SK-N-SH (cell line): ENCODE results near the gene GPR17. TPM values are rescaled to one million over a fixed set of nuclear protein-coding genes. Genes with fewer than 3 reads are reported as not detected.

Source experiments
- CTCF ChIA-PET: fragments of 300-600, 350-600 bp; formaldehyde crosslinking; extraction: SDS; loops from one replicate; lab custom pipeline; 2021; lab: Yijun Ruan, JAX
- POLR2A ChIA-PET: fragments of 350-600 bp; sonication (Branson Sonifier 250); formaldehyde crosslinking; extraction: SDS; loops from one replicate; lab custom pipeline; 2020; ENCODE audit warnings: antibody characterized with exemption, inconsistent platforms; lab: Yijun Ruan, JAX
- DNase-seq: peaks from one replicate; pipeline ENCODE4 v3.0.0; 2012
- H2AFZ ChIP-seq: fragments of 200-600 bp; sonication (generic); 2 replicates; pipeline ENCODE4 v1.8.1; 2016; ENCODE audit warnings: antibody characterized with exemption, mild to moderate bottlenecking, low read depth
- H3F3A ChIP-seq: fragments of 200-600 bp; sonication (generic); replicated peaks from 2 replicates; pipeline ENCODE3; 2016; ENCODE audit warnings: antibody characterized with exemption, mild to moderate bottlenecking; ENCODE audit not compliant: insufficient read depth
- H3K27ac ChIP-seq, 2 experiments: fragments of 200-500 bp in 1 of 2; fragments of 200-600 bp in 1 of 2; sonication (Bioruptor generic) in 1 of 2; sonication (generic), shearing (Covaris generic) in 1 of 2; 2 replicates each; pipeline versions ENCODE4 v1.5.1 to v1.6.1; 2014 to 2016; ENCODE audit warnings: low read depth in 2 of 2, inconsistent platforms in 1 of 2, low read length in 1 of 2, mild to moderate bottlenecking in 1 of 2, mixed read lengths in 1 of 2
- H3K27me3 ChIP-seq: fragments of 200-600 bp; sonication (generic), shearing (Covaris generic); 2 replicates; pipeline ENCODE4 v1.6.1; 2016; ENCODE audit warnings: mixed run types; ENCODE audit not compliant: insufficient read depth
- H3K36me3 ChIP-seq, 2 experiments: fragments of 200-500 bp in 1 of 2; fragments of 200-600 bp in 1 of 2; sonication (Bioruptor generic) in 1 of 2; sonication (generic) in 1 of 2; replicated peaks in 1 of 2; 2 replicates each; pipeline versions ENCODE3 to v1.5.1; 2014 to 2016; ENCODE audit warnings: low read length in 1 of 2, mild to moderate bottlenecking in 1 of 2; ENCODE audit not compliant: insufficient read depth in 2 of 2, control insufficient read depth in 1 of 2
- H3K4me1 ChIP-seq, 2 experiments: fragments of 200-500 bp in 1 of 2; fragments of 200-600 bp in 1 of 2; sonication (Bioruptor generic) in 1 of 2; sonication (generic), shearing (Covaris generic) in 1 of 2; 2 replicates each; pipeline versions ENCODE4 v1.5.1 to v1.6.1; 2014 to 2016; ENCODE audit warnings: low read depth in 1 of 2, low read length in 1 of 2, mixed run types in 1 of 2; ENCODE audit not compliant: insufficient read depth in 2 of 2, control insufficient read depth in 1 of 2
- H3K4me2 ChIP-seq: fragments of 200-600 bp; sonication (generic), shearing (Covaris generic); 2 replicates; pipeline ENCODE4 v1.6.1; 2017; ENCODE audit warnings: mixed run types
- H3K4me3 ChIP-seq, 2 experiments: fragments of 200-500 bp in 1 of 2; fragments of 200-600 bp in 1 of 2; sonication (Bioruptor generic) in 1 of 2; sonication (generic), shearing (Covaris generic) in 1 of 2; 2 replicates each; pipeline versions ENCODE4 v1.5.1 to v1.8.1; 2014 to 2016; ENCODE audit warnings: low read depth in 2 of 2, inconsistent platforms in 1 of 2, low read length in 1 of 2, mild to moderate bottlenecking in 1 of 2, mixed read lengths in 1 of 2, moderate library complexity in 1 of 2
- H3K79me2 ChIP-seq: fragments of 200-600 bp; sonication (generic); 2 replicates; pipeline ENCODE4 v1.8.1; 2017; ENCODE audit warnings: mild to moderate bottlenecking; ENCODE audit not compliant: insufficient read depth
- H3K9ac ChIP-seq: fragments of 200-600 bp; sonication (generic); 2 replicates; pipeline ENCODE4 v1.6.1; 2017; ENCODE audit warnings: mixed run types
- H3K9me2 ChIP-seq: fragments of 200-600 bp; sonication (generic); 2 replicates; pipeline ENCODE4 v1.6.1; 2017; ENCODE audit warnings: mixed run types
- H3K9me3 ChIP-seq: fragments of 200-600 bp; sonication (generic); 2 replicates; pipeline ENCODE4 v1.6.1; 2017; ENCODE audit warnings: mixed run types, mild to moderate bottlenecking, moderate library complexity
- H4K20me1 ChIP-seq: fragments of 200-600 bp; sonication (generic); 2 replicates; pipeline ENCODE4 v1.6.1; 2017; ENCODE audit warnings: mild to moderate bottlenecking, mixed run types; ENCODE audit not compliant: insufficient read depth
- CHD2 ChIP-seq: fragments of 150-350 bp; IDR thresholded peaks from 2 replicates; pipeline ENCODE4 v1.6.1; 2018; ENCODE audit warnings: low read length; ENCODE audit not compliant: partially characterized antibody
- ELF1 ChIP-seq: IDR thresholded peaks from 2 replicates; pipeline ENCODE4 v1.4.0; 2012
- EP300 ChIP-seq, 2 experiments: IDR thresholded peaks; 2 replicates each; pipeline versions ENCODE4 v1.4.0 to v1.6.1; 2012; ENCODE audit warnings: borderline replicate concordance in 1 of 2, low read depth in 1 of 2, low read length in 1 of 2
- EZH2phosphoT487 ChIP-seq: fragments of 200-600 bp; sonication (generic); IDR thresholded peaks from 2 replicates; pipeline ENCODE4 v1.6.1; 2017; ENCODE audit warnings: low read depth, mixed run types, mild to moderate bottlenecking, antibody characterized with exemption, moderate library complexity, borderline replicate concordance
- FOXJ3 ChIP-seq: sonication (generic); formaldehyde crosslinking; IDR thresholded peaks from 2 replicates; pipeline ENCODE4 v1.5.1; 2020; ENCODE audit warnings: mild to moderate bottlenecking, missing genetic modification reagents
- FOXM1 ChIP-seq: IDR thresholded peaks from 2 replicates; pipeline ENCODE4 v1.4.0; 2012; ENCODE audit warnings: low read depth, mild to moderate bottlenecking
- GABPA ChIP-seq: IDR thresholded peaks from 2 replicates; pipeline ENCODE4 v1.4.0; 2012; ENCODE audit warnings: low read depth, mild to moderate bottlenecking
- GATA2 ChIP-seq: sonication (generic); formaldehyde crosslinking; IDR thresholded peaks from 2 replicates; pipeline ENCODE4 v1.5.0; 2020; ENCODE audit warnings: mild to moderate bottlenecking, missing genetic modification reagents
- JUND ChIP-seq: IDR thresholded peaks from 2 replicates; pipeline ENCODE4 v1.4.0; 2012
- NFIC ChIP-seq: IDR thresholded peaks from 2 replicates; pipeline ENCODE4 v1.4.0; 2012; ENCODE audit warnings: borderline replicate concordance
- NRF1 ChIP-seq: IDR thresholded peaks from 2 replicates; pipeline ENCODE4 v1.6.1; 2012; ENCODE audit warnings: low read depth, mild to moderate bottlenecking, low read length
- RCOR1 ChIP-seq: fragments of 150-350 bp; IDR thresholded peaks from 2 replicates; pipeline ENCODE4 v1.6.1; 2017; ENCODE audit warnings: antibody characterized with exemption, low read length
- SMC3 ChIP-seq: IDR thresholded peaks from 2 replicates; pipeline ENCODE4 v1.6.1; 2012; ENCODE audit warnings: low read depth, low read length, improper control_type of control experiment
- TAF1 ChIP-seq: IDR thresholded peaks from 2 replicates; pipeline ENCODE4 v1.6.1; 2012; ENCODE audit warnings: low read depth, mild to moderate bottlenecking, low read length, moderate library complexity, borderline replicate concordance
- TCF12 ChIP-seq: IDR thresholded peaks from 2 replicates; pipeline ENCODE4 v1.4.0; 2012
- TEAD4 ChIP-seq: IDR thresholded peaks from 2 replicates; pipeline ENCODE4 v1.4.0; 2012; ENCODE audit warnings: mild to moderate bottlenecking, borderline replicate concordance; ENCODE audit not compliant: insufficient read depth
- WGBS: methylation state at CpG from one replicate; pipeline ENCODE4 v1.1.6; 2017; ENCODE audit warnings: low lambda C conversion rate; 5-methylcytosine and 5-hydroxymethylcytosine counted together
- polyA plus RNA-seq, 3 experiments: library from polyadenylated mRNA; depleted of rRNA; stranded (reverse); fragments of >200 nt; gene quantifications; 2 replicates each; pipeline ENCODE4 v1.2.3, GENCODE V29; 2012
- TF ChIP-seq, protein P1 (sequence below): IDR thresholded peaks from 2 replicates; pipeline ENCODE4; 2012
- TF ChIP-seq, protein P2 (sequence below): fragments of 150-350 bp; IDR thresholded peaks from 2 replicates; pipeline ENCODE4 v1.6.1; 2017; ENCODE audit warnings: antibody characterized with exemption, low read length, low read depth, borderline replicate concordance
- TF ChIP-seq, protein P3 (sequence below): IDR thresholded peaks from 2 replicates; pipeline ENCODE4 v1.4.0; 2012; ENCODE audit warnings: low read depth, borderline replicate concordance
- TF ChIP-seq, protein P4 (sequence below): IDR thresholded peaks from 2 replicates; pipeline ENCODE4 v1.4.0; 2012; ENCODE audit warnings: low read depth, borderline replicate concordance

GPR17 gene
- polyA plus RNA-seq, 1 of the 3 experiments (the other 2 are of a cell fraction): 0.03 TPM

DNA sequence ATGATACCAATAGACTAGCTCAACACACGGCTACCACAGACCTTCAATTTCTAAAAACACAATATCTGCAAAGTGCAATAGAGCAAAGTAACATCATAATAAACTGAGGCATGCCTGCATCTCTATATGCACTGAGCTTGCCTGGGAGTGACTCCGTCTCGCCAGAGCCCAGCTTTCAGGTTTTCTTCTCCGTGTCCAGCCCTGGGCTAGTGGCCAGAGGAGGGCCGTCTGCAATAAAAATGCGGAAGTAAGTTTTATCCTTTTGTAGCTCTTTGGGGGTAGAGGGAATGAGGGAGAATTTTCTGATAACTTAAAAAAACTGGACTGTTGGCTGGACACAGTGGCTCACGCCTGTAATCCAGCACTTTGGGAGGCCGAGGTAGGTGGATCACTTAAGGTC lies 41.0 kb upstream of the GPR17 start:
- ChIA-PET CTCF (interaction anchor here (1.0 to 2.4 kb wide), 3 partner anchors 13 to 45 kb away, joined by 3 to 11 read pairs (median 3); no protein-coding TSS in a partner anchor), POLR2A (no interaction called here)
- Histone ChIP-seq H3K9me2 (no peaks in the 10 kb centered on the region), H3K4me2 (no peak overlapping the region), H3K79me2 (no peaks in the 10 kb centered on the region), H3K9ac (no peak overlapping the region), H4K20me1 (no peaks in the 10 kb centered on the region), H3K27ac (no peak overlapping the region), H3K27me3 (no peaks in the 10 kb centered on the region), H3K36me3 (no peaks in the 10 kb centered on the region), H3K4me3 (no peak overlapping the region), H3F3A (no peaks in the 10 kb centered on the region), H3K9me3 (no peaks in the 10 kb centered on the region), H3K4me1 (no peaks in the 10 kb centered on the region), H2AFZ (no peak overlapping the region)
- DNase-seq: no peak
- WGBS: 90% methylated on average over 8 of the region's 8 CpGs
- TF ChIP-seq NFIC: no peak
- TF ChIP-seq TEAD4: no peak
- no peak for TF ChIP-seq RCOR1
- TF ChIP-seq EZH2phosphoT487: no peak
- TF ChIP-seq, protein P1, sequence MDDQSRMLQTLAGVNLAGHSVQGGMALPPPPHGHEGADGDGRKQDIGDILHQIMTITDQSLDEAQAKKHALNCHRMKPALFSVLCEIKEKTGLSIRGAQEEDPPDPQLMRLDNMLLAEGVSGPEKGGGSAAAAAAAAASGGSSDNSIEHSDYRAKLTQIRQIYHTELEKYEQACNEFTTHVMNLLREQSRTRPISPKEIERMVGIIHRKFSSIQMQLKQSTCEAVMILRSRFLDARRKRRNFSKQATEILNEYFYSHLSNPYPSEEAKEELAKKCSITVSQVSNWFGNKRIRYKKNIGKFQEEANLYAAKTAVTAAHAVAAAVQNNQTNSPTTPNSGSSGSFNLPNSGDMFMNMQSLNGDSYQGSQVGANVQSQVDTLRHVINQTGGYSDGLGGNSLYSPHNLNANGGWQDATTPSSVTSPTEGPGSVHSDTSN: no peak
- TF ChIP-seq JUND: no peak
- TF ChIP-seq ELF1: no peak
- no peak for TF ChIP-seq FOXM1
- TF ChIP-seq EP300 (IDR thresholded peaks at IDR 0.05; ENCODE audit: borderline replicate concordance in 1 of 2, low read depth in 1 of 2, low read length in 1 of 2): no peak
- TF ChIP-seq FOXJ3 (CRISPR knock-in tag): no peak
- TF ChIP-seq, protein P2, sequence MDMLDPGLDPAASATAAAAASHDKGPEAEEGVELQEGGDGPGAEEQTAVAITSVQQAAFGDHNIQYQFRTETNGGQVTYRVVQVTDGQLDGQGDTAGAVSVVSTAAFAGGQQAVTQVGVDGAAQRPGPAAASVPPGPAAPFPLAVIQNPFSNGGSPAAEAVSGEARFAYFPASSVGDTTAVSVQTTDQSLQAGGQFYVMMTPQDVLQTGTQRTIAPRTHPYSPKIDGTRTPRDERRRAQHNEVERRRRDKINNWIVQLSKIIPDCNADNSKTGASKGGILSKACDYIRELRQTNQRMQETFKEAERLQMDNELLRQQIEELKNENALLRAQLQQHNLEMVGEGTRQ: no peak
- TF ChIP-seq, protein P3, sequence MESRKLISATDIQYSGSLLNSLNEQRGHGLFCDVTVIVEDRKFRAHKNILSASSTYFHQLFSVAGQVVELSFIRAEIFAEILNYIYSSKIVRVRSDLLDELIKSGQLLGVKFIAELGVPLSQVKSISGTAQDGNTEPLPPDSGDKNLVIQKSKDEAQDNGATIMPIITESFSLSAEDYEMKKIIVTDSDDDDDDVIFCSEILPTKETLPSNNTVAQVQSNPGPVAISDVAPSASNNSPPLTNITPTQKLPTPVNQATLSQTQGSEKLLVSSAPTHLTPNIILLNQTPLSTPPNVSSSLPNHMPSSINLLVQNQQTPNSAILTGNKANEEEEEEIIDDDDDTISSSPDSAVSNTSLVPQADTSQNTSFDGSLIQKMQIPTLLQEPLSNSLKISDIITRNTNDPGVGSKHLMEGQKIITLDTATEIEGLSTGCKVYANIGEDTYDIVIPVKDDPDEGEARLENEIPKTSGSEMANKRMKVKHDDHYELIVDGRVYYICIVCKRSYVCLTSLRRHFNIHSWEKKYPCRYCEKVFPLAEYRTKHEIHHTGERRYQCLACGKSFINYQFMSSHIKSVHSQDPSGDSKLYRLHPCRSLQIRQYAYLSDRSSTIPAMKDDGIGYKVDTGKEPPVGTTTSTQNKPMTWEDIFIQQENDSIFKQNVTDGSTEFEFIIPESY: no peak
- TF ChIP-seq GATA2 (CRISPR knock-in tag): no peak
- no peak for TF ChIP-seq TAF1
- no peak for TF ChIP-seq NRF1
- TF ChIP-seq TCF12: no peak
- TF ChIP-seq, protein P4, sequence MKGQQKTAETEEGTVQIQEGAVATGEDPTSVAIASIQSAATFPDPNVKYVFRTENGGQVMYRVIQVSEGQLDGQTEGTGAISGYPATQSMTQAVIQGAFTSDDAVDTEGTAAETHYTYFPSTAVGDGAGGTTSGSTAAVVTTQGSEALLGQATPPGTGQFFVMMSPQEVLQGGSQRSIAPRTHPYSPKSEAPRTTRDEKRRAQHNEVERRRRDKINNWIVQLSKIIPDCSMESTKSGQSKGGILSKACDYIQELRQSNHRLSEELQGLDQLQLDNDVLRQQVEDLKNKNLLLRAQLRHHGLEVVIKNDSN: no peak
- TF ChIP-seq CHD2: no peak
- no peak for TF ChIP-seq SMC3
- TF ChIP-seq GABPA: no peak
